BE2C (cell line): ENCODE results near the gene SLC2A3.
"Not testable (repeated sequence)": the region's sequence is repeated elsewhere in the genome, so short reads cannot be mapped to it uniquely, and the experiment has no call there.

Experiments
- DNase-seq: peaks from one replicate; pipeline ENCODE4 v3.0.0-alpha.2; 2020
- H3K27me3 ChIP-seq: fragments of 250-450 bp; sonication (Bioruptor Pico); 2 replicates; pipeline ENCODE4 v1.5.1; 2020; ENCODE audit warnings: mild to moderate bottlenecking
- H3K36me3 ChIP-seq: fragments of 250-450 bp; sonication (Bioruptor Pico); 2 replicates; pipeline ENCODE4 v1.5.1; 2020; ENCODE audit warnings: mild to moderate bottlenecking
- H3K4me1 ChIP-seq: fragments of 250-450 bp; sonication (Bioruptor Pico); 2 replicates; pipeline ENCODE4 v1.5.1; 2020
- H3K4me3 ChIP-seq: 2 replicates; pipeline ENCODE4 v1.5.1; 2011; ENCODE audit warnings: low read depth, low read length
- H3K9me3 ChIP-seq: fragments of 250-450 bp; sonication (Bioruptor Pico); 2 replicates; pipeline ENCODE4 v1.5.1; 2020
- CTCF ChIP-seq: IDR thresholded peaks from 2 replicates; pipeline ENCODE4 v1.5.1; 2012; ENCODE audit warnings: mild to moderate bottlenecking, low read depth, low read length

Gene SLC2A3

DNA sequence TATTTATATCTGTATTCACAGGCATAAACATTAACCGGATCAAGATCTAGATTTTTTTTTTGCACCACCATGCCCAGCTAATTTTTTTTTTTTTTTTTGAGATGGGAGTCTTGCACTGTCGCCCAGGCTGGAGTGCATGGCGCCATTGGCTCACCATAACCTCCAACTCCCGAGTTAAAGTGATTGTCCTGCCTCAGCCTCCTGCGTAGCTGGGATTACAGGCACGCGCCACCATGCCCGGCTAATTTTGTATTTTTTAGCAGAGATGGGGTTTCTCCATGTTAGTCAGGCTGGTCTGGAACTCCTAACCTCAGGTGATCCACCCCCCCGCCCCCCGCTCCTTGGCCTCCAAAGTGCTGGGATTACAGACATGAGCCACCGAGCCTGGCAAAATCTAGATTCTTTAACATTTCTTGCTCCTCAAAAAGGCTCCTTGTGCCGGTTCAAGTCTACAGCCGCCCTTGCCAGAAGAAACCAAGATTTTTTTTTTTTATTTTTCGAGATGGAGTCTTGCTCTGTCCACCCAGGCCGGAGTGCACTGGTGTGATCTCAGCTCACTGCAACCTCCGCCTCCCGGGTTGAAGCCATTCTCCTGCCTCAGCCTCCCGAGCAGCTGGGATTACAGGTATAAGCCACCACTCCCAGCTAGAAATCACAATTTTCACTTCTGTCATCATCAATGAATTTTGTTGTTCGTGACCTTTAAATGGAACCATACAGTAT is 36.9 kb upstream of the SLC2A3 start:
- no peak for TF ChIP-seq CTCF
- Histone ChIP-seq H3K9me3 (no peaks in the 10 kb centered on the region), H3K4me3 (no peak overlapping the region), H3K36me3 (no peaks in the 10 kb centered on the region), H3K4me1 (peaks cover 3% of the 10 kb centered on the region; the same call in 1 of the 2 replicates), H3K27me3 (no peaks in the 10 kb centered on the region)
- no peak for DNase-seq

DNA sequence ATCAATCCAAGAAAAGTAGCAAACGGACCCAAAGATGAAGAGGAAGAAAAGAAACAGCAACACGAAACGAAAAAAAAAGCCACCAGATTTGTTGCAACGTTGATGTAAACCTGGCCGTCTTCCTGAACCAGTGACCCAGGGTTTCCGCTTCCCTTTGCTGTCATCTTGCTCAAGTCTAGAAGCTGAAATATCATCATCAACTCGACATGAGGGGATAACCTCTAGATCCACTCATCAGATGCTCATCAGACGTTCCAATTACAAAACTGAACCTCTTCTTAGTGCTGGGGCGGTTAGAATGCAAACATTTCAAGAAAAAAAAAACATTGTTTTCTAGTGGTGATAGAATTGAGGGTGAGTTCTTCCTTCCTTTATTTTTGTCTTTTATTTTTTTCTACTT is 36.3 kb upstream of the SLC2A3 start:
- H3K9me3 ChIP-seq, DNase-seq, H3K36me3 ChIP-seq, H3K4me1 ChIP-seq, H3K27me3 ChIP-seq, H3K4me3 ChIP-seq: not testable (repeated sequence)

GRCh38 chr12:7971765-7972164 is 35.8 kb upstream of the SLC2A3 start:
- not testable (repeated sequence) for H3K4me3 ChIP-seq, DNase-seq

GRCh38 chr12:7970475-7971252 is 34.7 kb upstream of the SLC2A3 start:
- H3K9me3 ChIP-seq, result no peaks in the 10 kb centered on the region
- peak; percentile 83 for DNase-seq
- H3K4me3 ChIP-seq, result peak overlapping the region; percentile 58
- no peaks in the 10 kb centered on the region for H3K36me3 ChIP-seq
- TF ChIP-seq CTCF, result no peak
- no peaks in the 10 kb centered on the region for H3K27me3 ChIP-seq
- peaks cover 3% of the 10 kb centered on the region; the same call in 1 of the 2 replicates for H3K4me1 ChIP-seq

More at GRCh38 chr12:7971765-7972164, 35.8 kb upstream of the SLC2A3 start:
- H3K27me3 ChIP-seq, H3K4me1 ChIP-seq, H3K9me3 ChIP-seq, H3K36me3 ChIP-seq: not testable (repeated sequence)

GRCh38 chr12:7966563-7966962 is 30.6 kb upstream of the SLC2A3 start:
- Histone ChIP-seq H3K4me1 (peaks cover 3% of the 10 kb centered on the region; the same call in 1 of the 2 replicates), H3K4me3 (no peak overlapping the region), H3K36me3 (no peaks in the 10 kb centered on the region), H3K9me3 (no peaks in the 10 kb centered on the region), H3K27me3 (no peaks in the 10 kb centered on the region)
- no peak for DNase-seq
- TF ChIP-seq CTCF, result no peak

DNA sequence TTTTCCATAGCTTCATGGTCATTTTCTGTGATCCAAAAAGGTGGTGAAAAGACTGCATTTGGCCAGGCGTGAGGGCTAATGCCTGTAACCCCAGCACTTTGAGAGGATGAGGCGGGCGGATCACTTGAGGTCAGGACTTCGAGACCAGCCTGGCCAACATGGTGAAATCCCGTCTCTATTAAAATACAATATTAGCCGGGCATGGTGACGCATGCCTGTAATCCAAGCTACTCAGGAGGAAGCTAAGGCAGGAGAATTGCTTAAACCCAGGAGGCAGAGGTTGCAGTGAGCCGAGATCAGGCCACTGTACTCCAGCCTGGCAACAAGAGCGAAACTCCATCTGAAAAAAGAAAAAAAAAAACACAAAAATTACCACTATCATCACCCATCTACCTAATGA is 28.7 kb upstream of the SLC2A3 start:
- not testable (repeated sequence) for H3K9me3 ChIP-seq, DNase-seq, H3K4me1 ChIP-seq, H3K36me3 ChIP-seq, H3K27me3 ChIP-seq, H3K4me3 ChIP-seq

DNA sequence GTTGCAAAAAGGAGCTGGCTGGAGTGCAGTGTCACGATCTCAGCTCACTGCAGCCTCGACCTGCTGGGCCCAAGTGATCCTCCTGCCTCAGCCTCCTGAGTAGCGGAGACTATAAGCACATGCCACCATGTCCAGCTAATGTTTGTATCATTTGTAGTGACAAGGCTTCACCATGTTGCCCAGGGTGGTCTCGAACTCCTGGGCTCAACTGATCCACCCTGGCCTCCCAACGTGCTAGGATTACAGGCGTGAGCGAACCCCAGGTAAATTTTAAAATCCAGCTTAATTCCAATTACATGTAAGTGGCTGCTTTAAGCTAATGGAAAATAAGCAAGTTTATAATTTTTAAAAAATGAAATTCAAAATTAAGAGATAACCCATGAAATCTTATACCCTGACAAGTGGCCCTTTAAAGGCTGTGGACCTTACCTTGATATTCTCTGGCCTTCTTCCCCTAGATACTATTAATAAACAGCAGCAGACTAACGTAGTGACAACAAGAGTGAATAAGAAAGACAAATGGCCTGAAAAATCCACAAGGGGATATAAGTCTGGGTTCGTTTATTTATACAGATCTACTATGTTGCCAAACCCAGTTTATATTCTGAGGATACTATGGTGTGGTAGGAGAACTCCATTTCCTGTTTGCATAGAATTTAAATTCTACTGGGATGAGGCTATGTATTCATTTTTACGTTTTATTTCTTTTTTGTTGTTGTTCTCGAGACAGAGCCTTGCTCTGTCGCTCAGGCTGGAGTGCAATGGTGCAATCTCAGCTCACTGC is 25.6 kb upstream of the SLC2A3 start:
- Histone ChIP-seq H3K36me3 (no peaks in the 10 kb centered on the region), H3K9me3 (no peaks in the 10 kb centered on the region), H3K4me3 (no peak overlapping the region; the same call in 1 of the 2 replicates), H3K27me3 (no peaks in the 10 kb centered on the region), H3K4me1 (no peaks in the 10 kb centered on the region)
- no peak for DNase-seq
- no peak for TF ChIP-seq CTCF
